Prostate gland (tissue), 2 donors: ENCODE data around the gene CCDC80.

Experiments used
- POLR2A ChIP-seq: fragments of 450-650 bp; IDR thresholded peaks from one replicate; pipeline ENCODE4 v1.6.1; 2016; ENCODE audit warnings: antibody characterized with exemption, mild to moderate bottlenecking
- TF ChIP-seq, protein P1 (sequence below), 4 experiments: fragments of 200-600 bp in 2 of 4; fragments of 450-650 bp in 2 of 4; sonication (generic) in 2 of 4; IDR thresholded peaks; 1 replicate in 3 of 4; 2 replicates in 1 of 4; pipeline ENCODE4 v1.5.1; 2016 to 2019; ENCODE audit warnings: antibody characterized with exemption in 4 of 4, mild to moderate bottlenecking in 2 of 4, moderate library complexity in 2 of 4

- TF ChIP-seq, protein P1, sequence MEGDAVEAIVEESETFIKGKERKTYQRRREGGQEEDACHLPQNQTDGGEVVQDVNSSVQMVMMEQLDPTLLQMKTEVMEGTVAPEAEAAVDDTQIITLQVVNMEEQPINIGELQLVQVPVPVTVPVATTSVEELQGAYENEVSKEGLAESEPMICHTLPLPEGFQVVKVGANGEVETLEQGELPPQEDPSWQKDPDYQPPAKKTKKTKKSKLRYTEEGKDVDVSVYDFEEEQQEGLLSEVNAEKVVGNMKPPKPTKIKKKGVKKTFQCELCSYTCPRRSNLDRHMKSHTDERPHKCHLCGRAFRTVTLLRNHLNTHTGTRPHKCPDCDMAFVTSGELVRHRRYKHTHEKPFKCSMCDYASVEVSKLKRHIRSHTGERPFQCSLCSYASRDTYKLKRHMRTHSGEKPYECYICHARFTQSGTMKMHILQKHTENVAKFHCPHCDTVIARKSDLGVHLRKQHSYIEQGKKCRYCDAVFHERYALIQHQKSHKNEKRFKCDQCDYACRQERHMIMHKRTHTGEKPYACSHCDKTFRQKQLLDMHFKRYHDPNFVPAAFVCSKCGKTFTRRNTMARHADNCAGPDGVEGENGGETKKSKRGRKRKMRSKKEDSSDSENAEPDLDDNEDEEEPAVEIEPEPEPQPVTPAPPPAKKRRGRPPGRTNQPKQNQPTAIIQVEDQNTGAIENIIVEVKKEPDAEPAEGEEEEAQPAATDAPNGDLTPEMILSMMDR (IDR thresholded peaks at IDR 0.05), result no peak
- no peak for TF ChIP-seq POLR2A
Observed at GRCh38 chr3:112604536-112604935, 36.4 kb downstream of the CCDC80 start.
